RWPE1 (cell line): Measurements from ENCODE around the gene GCLC.

ENCODE experiments used
- CTCF ChIA-PET: fragments of 350-600 bp; sonication (Branson Sonifier 250); formaldehyde crosslinking; extraction: SDS; loops from one replicate; lab custom pipeline; 2021; lab: Yijun Ruan, JAX
- POLR2A ChIA-PET: fragments of 400-600 bp; formaldehyde crosslinking; extraction: SDS; loops from one replicate; lab custom pipeline; 2020; ENCODE audit warnings: antibody characterized with exemption; ENCODE audit not compliant: low non-redundant PET; lab: Yijun Ruan, JAX
- DNase-seq: peaks from one replicate; pipeline ENCODE4 v3.0.0; 2012; ENCODE audit warnings: low spot score
- H3K27ac ChIP-seq: fragments of 450-650 bp; 2 replicates; pipeline ENCODE4 v1.5.1; 2017
- TF ChIP-seq, protein P1 (sequence below): fragments of 450-650 bp; conservative IDR thresholded peaks from 2 replicates; pipeline ENCODE4 v1.5.1; 2017; ENCODE audit warnings: low read depth, mild to moderate bottlenecking

GCLC gene

DNA sequence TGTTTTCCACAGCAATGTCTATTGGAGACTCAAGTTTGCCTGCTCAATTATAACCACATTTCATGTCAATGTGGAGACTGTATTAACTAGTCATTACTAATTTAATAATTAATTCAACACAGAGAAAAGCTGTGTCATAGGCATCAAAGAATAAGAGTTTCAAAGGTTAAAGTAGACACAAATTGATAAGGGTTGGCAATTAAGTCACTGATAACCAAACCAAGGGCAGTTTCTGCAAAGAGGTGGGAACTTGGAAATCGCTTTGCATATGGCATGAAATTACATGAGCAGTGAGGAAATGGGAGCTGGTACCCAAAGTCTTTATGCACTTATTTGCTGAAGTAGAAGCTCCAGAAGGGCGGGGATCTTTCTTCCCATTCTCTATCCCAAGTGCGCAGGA lies 34.2 kb downstream of the GCLC start:
- POLR2A ChIA-PET: no interaction called here
- TF ChIP-seq, protein P1, sequence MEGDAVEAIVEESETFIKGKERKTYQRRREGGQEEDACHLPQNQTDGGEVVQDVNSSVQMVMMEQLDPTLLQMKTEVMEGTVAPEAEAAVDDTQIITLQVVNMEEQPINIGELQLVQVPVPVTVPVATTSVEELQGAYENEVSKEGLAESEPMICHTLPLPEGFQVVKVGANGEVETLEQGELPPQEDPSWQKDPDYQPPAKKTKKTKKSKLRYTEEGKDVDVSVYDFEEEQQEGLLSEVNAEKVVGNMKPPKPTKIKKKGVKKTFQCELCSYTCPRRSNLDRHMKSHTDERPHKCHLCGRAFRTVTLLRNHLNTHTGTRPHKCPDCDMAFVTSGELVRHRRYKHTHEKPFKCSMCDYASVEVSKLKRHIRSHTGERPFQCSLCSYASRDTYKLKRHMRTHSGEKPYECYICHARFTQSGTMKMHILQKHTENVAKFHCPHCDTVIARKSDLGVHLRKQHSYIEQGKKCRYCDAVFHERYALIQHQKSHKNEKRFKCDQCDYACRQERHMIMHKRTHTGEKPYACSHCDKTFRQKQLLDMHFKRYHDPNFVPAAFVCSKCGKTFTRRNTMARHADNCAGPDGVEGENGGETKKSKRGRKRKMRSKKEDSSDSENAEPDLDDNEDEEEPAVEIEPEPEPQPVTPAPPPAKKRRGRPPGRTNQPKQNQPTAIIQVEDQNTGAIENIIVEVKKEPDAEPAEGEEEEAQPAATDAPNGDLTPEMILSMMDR: no peak
- H3K27ac ChIP-seq: no peak overlapping the region
- CTCF ChIA-PET: interaction anchor here (0.6 kb wide), 1 partner anchor 63 kb away, joined by 3 read pairs; no protein-coding TSS in a partner anchor
- DNase-seq: no peak

DNA sequence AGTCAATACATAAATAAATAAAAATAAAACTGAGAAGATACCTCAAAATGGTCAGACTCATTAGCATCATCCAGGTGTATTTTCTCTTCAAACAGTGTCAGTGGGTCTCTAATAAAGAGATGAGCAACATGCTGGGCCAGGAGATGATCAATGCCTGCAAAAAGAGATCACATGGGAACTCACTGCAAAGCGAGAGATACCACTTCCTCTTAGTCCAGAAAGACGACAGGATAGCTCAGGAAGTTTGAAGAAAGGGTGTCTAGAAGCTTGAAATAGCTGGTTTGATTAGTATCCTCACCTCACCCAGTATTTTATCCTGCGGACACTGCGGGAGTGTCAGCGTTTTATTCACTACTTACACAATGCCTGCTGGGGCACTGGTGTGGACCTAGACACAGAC lies 38.0 kb downstream of the GCLC start:
- no peak overlapping the region for H3K27ac ChIP-seq
- DNase-seq: no peak
- CTCF ChIA-PET: no interaction called here
- TF ChIP-seq, protein P1: no peak
- POLR2A ChIA-PET: no interaction called here

DNA sequence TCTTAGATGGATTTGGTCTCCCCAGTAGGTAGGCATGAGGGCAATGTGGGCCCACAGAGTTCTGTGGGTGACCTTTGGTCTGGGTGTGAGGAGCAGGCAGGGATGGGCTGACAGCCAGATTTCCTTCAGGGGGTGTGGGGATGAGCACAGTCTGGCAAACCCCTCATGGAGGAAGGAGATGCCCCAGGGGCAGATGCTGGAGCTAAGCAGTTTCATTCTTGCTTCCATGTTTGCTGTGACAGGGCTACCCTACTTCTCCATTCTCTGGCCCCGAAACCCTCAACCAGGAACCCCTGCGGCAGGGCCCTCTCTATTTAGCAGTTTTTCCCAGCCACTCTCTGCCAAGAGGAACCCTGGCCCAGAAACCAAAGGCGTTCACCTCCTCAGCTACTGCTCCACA lies 40.4 kb downstream of the GCLC start:
- no peak overlapping the region; the same call in 1 of the 2 replicates for H3K27ac ChIP-seq
- ChIA-PET POLR2A (interaction anchor here (0.5 kb wide), 1 partner anchor 29 kb away, joined by 5 read pairs; no protein-coding TSS in a partner anchor), CTCF (interaction anchor here (0.6 kb wide), 3 partner anchors 121 to 332 kb away, joined by 3 to 5 read pairs (median 3); no protein-coding TSS in a partner anchor)
- no peak for DNase-seq
- TF ChIP-seq, protein P1: no peak

DNA sequence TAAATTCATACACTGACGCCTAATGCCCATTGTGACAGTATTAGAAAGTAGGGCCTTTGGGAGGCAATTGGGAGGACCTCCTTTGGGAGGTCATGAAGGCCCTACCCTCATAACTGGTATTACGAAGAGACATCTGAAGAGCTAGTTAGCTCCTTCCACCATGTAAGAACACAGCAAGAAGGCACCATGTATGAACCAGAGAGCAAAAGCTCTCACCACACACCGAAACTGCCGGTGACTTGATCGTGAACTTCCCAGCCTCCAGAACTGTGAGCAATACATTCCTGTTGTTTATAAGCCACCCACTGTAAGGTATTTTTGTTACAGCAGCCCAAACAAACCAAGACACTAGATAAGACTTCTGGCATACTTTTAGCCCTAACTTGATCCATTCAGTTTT lies 41.8 kb downstream of the GCLC start:
- no peak overlapping the region for H3K27ac ChIP-seq
- ChIA-PET POLR2A (no interaction called here), CTCF (no interaction called here)
- TF ChIP-seq, protein P1: no peak
- DNase-seq: no peak

DNA sequence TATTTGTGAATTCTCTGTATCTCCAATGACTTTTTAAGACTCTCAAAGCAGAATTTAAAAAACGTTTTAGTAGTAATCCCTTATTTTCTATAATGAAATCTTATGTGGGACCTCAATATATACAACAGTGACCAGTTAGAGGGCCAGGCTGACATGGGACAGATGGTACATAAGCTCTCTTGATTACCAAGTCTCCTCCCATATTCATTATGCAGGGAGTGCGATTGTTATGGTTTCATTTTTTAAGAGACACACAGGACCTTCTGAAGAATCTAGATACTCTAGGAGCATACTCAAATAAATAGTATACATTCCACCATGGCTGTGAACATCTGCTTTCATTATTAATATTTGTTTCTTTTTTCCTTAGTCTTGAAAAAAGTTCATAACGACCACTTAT lies 43.5 kb downstream of the GCLC start:
- CTCF ChIA-PET: interaction anchor here (1.3 kb wide), 1 partner anchor 9 kb away, joined by 8 read pairs; no protein-coding TSS in a partner anchor
- DNase-seq: no peak
- POLR2A ChIA-PET: no interaction called here
- TF ChIP-seq, protein P1: no peak
- no peak overlapping the region for H3K27ac ChIP-seq

DNA sequence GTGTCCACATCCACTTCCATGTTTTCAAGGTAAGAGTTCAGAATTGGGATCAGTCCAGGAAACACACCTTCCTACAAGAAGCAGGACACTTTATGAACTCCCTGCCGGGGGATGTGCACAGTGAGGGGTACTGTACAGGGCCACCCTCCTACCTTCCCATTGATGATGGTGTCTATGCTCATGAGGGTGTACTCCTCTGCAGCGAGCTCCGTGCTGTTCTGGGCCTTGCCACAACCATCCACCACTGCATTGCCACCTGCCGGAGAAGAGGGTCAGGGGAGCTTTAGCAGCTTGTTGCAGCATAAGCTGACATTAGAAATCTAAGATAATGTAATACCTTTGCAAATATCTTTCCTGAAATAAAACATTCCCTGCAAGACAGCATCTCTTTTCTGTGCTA lies 44.8 kb downstream of the GCLC start:
- DNase-seq: no peak
- TF ChIP-seq, protein P1: no peak
- no peak overlapping the region for H3K27ac ChIP-seq
- CTCF ChIA-PET: interaction anchor here (0.6 kb wide), 1 partner anchor 147 kb away, joined by 3 read pairs; no protein-coding TSS in a partner anchor
- POLR2A ChIA-PET: no interaction called here
